NCI-H2107 treated with DMSO at 0.1 percent for 48 hours (cell line): ENCODE results near the gene CDH22.

Source experiments
- DNase-seq: peaks from one replicate; lab custom pipeline; 2025; ENCODE audit not compliant: unreplicated experiment; lab: John Stamatoyannopoulos, UW

Gene CDH22

DNA sequence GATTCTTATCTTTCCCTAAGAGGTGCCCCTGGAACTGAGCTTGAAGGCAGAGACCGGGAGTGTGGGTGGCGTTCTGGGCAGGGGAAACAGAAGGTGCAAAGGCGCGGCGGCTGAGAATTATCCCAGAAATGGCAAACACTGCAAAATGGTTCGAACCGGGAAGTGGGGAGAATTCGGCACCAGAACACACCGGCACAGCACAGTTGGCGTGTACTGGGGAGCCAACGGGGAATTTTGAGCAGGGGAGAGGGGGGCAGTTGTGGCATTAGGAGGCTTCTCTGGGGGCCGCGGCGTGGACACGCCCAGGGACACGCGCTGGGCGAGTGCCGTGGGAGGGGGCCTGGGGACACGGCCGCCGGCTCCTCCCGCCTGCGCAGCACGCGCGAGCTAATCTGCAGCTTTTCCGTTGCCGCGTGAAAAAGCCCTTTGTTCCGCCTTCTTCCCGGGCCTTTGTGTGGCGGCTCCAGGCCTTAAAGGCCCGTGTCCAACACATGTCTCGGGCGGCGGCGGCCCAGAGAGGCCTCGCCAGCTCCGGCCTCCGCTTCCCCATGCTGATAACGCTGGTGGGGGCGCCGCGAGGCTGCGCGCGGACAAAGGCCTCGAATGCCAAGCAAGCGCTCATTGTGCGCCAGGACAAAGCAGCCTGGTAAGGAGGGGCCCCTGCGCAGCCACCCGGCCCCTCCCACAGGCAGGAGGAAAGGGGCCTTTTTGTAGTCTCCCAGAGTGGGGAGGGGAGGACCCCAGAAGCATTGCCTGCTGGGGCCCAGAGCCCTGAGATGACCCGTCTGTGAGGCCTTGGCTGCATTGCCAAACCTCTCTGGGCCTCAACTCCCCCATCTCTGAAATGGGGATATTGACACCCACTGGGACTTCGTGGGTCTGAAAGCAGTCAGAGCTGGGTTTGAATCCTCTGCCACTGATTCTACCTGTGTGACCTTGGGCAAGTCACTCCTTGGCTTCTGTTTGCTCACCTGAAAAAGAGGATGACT, 107.4 kb downstream of the CDH22 start:
- no peak for DNase-seq

- no peak for DNase-seq
Observed at GRCh38 chr20:46199198-46199597, 109.1 kb downstream of the CDH22 start.

DNA sequence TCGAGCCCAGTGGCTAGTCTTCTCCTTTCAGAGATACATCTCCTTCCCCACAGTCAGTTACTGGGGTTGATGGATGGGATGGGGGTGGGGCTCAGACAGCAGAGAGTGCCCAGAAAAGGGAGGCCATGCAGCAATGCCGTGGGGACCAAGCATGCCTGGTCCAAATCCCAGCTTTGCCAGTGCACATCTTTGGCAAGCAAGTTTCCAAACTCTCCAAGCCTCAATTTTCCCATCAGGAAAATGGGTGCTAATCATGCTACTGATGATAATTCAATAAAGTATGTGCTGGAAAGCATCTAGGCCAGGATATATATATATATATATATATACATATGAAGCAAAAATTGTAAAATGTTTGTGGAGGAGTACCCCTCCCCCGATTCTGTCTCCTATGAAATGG, 111.3 kb downstream of the CDH22 start:
- DNase-seq = no peak

DNA sequence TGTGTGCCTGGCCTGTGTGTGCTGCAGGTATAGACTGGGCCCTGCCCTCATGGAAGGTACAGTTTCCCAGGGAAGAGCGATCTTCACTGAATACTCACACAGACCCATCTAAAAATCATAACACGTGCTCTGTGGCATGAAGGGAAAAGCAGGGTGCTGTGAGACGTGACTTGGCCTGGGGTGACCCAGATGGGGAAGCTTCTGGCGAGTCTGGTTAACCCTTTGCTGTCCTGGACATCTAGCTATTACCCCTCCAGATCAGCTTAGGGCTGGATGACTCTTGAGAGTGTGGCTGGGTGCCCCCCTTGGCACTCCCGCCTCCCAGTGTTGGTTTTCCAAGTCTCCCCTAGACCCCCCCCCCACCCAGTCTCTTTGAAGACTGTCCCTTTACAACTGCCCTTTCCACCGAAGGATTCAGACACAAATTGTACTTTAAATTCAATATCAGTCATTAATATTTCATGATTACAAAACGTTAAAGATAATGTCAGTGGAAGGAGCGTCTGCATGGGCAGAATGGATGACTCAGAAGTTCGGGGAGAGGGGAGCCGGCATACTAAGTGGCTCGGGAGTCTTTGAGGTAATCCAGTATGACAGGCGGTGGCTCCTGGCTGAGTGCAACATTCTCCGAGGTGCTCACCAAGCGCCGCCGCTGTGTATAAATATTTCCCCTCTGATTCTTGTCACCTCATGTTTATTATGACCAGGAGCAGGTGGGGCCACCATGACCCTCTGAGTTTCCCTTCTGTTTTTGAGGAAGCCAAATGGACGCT, 112.8 kb downstream of the CDH22 start:
- DNase-seq = no peak

DNA sequence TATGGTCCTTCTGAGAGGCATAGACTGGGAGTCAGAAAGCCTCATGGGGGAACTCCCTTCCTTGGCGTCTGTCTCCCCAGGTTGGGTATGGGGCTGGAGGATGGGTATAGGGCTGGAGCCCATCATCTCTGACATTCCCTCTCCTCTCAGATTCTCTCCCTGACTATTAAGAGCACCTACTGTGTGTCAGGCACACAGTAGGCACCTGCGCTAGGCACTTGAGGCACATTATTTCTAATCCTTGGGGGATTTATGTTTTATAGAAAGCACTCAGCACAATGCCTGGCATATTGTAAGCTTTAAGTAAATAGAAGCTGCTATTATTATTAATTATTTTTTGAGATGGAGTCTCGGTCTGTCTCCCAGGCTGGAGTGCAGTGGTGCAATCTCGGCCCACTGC, 113.9 kb downstream of the CDH22 start:
- no peak for DNase-seq

- no peak for DNase-seq
Observed at GRCh38 chr20:46192376-46192944, 115.8 kb downstream of the CDH22 start.

DNA sequence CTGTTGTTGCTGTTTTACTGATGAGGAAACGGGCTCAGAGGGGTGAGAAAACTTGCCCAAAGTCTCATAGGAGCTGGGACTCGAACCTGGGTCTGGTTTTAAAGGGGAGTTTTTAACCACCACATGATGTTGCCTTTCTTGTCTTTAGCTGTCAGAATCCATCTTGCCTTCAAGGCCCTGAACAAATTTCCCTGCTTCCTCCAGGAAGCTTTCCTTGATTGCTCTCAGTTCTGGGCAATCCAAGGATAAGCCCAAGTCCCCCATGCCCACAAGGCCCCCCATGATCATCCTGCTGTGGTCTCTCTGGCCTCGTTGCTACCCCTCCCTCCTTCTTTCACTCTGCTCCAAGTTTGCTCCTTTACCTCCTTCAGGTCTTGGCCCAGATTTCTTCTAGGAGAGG, 116.7 kb downstream of the CDH22 start:
- no peak for DNase-seq

GRCh38 chr20:46191168-46191540, 117.1 kb downstream of the CDH22 start:
- no peak for DNase-seq

GRCh38 chr20:46190478-46191167, 117.7 kb downstream of the CDH22 start:
- no peak for DNase-seq

- peak; percentile 31 for DNase-seq
Observed at GRCh38 chr20:46188866-46189541, 119.3 kb downstream of the CDH22 start.

DNA sequence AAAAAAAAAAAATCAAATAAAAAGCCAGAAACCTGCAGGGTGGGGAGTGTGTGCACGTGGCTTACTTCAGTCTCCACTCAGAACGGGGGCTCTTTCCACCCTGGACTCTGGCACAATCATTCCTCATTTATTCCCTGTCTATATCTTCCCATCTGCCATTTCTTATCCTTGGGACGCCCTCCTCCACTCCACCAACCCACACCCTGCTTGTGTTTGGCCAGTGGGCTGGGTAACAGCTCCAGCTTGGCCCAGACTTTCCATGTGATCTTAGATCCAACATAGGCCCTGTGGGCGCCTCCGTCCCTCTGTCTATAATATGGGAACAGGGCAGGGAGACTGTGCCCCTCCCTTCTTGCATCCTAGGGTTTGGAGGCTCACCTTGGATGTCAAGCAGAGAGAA, 122.1 kb downstream of the CDH22 start:
- no peak for DNase-seq

DNA sequence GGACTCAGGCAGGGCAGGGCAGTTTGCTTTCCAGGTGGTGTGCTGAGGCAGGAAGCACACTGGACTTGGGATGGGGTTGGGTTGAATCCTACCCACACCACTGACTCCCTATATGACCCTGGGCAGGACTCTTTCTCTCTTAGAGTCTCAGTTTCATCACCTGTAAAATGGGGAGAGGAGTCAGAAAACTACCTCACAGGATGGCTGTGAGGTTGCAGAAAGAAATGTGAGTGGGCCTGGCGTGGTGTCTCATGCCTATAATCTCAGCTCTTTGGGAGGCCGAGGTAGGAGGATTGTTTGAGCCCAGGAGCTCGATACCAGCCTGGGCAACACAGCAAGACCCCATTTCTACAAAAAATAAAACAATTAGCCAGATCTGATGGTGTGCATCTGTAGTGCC, 122.9 kb downstream of the CDH22 start:
- DNase-seq = no peak

DNA sequence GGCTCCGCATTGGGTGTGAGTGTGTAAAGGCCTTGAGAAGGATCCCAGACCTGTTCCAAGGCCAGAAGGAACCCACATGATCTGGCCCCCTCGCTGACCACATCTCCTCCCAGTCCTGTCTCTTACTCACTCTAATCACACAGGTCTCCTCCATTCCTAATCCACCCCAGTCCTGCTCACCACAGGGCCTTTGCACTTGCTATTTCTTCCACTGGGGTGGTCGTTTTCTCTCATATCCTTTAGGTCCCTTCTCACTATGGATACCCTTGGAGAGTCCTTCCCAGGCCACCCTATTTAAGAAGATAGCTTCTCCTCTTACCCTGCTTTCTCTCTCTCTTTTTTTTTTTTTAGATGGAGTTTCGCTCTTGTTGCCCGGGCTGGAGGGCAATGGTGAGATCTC, 124.5 kb downstream of the CDH22 start:
- DNase-seq = no peak

- DNase-seq = no peak
Observed at GRCh38 chr20:46182276-46183200, 125.8 kb downstream of the CDH22 start.

GRCh38 chr20:46179862-46180261, 128.4 kb downstream of the CDH22 start:
- no peak for DNase-seq

- no peak for DNase-seq
Observed at GRCh38 chr20:46178891-46179290, 129.4 kb downstream of the CDH22 start.

DNA sequence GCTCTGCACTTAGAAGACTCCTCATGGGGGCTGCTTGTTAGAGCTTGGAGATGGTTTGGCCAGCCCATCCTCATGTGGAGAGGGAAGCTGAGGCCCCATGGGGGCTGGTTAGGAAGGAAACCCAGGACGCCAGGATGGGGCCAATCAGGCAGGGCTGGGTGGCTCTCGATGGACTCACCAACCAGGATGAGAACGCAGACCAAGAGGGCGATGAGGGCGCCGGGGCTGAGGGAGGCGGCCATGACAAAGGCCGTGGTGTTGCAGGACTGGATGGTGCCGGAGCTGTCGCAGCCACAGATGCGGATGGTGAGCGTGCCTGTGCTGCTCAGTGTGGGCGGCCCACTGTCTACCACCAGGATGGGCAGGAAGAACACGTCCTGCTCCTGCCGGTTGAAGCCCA, 130.5 kb downstream of the CDH22 start:
- DNase-seq = no peak

DNA sequence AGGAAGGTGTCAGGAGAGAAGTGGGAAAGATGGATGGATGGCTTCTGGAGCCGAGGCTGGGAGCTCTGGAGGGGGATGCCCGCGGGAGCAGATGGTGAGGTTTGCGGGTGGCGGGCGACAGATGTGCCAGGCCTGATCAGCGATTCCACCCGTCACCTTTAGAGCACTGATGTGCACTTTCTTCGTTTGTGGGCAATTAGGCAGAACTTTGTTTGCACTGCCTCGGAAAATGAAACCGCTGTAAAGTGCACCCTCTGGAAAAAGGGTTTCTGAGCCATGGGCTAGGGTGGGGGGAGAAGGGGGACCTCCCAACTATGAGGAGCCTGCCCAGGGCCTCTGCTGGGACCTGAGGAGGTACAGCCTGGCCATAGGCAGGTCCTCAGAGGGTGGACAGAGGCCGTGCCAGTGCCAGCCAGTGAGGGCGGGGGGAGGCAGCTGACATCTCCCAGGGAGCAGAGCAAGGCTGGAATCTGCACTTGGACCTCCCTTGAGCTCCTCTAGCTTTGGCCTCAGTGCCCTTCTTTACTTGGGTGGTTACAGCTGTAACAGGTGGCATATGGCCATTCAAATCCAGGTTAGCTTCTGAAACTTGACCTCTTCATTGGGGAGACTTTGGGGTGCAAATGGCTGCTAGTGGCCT, 131.4 kb downstream of the CDH22 start:
- DNase-seq = peak; percentile 40

DNA sequence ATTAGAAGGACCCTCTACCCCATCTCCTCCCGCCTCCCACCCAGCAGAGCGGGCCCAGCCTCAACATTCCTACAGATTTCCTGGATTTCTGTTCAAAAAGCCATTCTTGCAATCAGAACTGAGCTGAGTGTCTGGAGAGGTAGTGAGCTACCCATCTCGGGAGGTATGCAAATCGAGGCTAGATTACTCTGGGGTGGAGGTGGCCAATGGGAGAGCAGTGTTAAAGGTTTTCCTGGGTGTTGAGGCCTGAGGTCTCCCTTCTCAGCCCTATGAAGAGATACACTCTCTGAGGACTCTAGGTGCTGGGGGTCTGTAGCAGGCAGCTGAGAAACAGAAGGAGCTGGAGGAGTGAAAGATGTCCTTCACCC, 133.2 kb downstream of the CDH22 start:
- DNase-seq = no peak
